ENCODE data around the gene GCSAM. TPM values are rescaled to one million over a fixed set of nuclear protein-coding genes. Genes with fewer than 3 reads are reported as not detected.
"Not testable (repeated sequence)": the region's sequence is repeated elsewhere in the genome, so short reads cannot be mapped to it uniquely, and the experiment has no call there.

GCSAM gene
- total RNA-seq, 6 donors from 2014 or later, result 0.31 to 0.81 (median 0.52) TPM; not detected in 2

DNA sequence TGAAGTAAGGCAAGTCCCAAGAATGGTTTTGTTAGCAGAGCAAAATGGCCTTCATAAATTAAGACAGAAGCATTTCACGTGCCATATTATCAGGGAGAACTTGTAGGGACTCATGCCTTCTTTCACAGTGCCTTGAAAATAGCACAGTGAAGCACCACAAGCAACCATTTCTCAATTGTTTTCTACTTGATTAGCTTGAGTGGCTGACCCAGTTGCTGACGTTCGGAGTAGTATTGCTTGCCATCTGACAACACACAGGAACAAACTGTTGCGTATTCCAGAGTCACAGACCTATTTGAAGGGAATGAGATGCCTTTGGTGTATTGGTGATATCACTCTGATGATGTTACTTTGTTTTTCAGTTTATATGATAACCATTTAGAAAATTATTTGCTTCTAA, 49.8 kb downstream of the GCSAM start:
- ATAC-seq (ENCODE audit: low FRiP score in 2 of 2) (no peak), DNase-seq (peak in 1 of 2 donors; percentile 40)
- no peaks in the 10 kb centered on the region for H3K27me3 ChIP-seq
- 67 to 70% methylated on average over 4 of the region's 4 CpGs for WGBS, 2 donors
- no peaks in the 10 kb centered on the region for H3K9me3 ChIP-seq
- no peak for TF ChIP-seq EP300 (IDR thresholded peaks at IDR 0.05)
- TF ChIP-seq POLR2A (IDR thresholded peaks at IDR 0.05), result no peak
- peaks cover 0 to 22% (median 11%) of the 10 kb centered on the region in 4 donors for H3K4me1 ChIP-seq
- H3K36me3 ChIP-seq, result no peaks in the 10 kb centered on the region
- H3K4me3 ChIP-seq, result no peak overlapping the region
- H3K27ac ChIP-seq, result no peak overlapping the region

DNA sequence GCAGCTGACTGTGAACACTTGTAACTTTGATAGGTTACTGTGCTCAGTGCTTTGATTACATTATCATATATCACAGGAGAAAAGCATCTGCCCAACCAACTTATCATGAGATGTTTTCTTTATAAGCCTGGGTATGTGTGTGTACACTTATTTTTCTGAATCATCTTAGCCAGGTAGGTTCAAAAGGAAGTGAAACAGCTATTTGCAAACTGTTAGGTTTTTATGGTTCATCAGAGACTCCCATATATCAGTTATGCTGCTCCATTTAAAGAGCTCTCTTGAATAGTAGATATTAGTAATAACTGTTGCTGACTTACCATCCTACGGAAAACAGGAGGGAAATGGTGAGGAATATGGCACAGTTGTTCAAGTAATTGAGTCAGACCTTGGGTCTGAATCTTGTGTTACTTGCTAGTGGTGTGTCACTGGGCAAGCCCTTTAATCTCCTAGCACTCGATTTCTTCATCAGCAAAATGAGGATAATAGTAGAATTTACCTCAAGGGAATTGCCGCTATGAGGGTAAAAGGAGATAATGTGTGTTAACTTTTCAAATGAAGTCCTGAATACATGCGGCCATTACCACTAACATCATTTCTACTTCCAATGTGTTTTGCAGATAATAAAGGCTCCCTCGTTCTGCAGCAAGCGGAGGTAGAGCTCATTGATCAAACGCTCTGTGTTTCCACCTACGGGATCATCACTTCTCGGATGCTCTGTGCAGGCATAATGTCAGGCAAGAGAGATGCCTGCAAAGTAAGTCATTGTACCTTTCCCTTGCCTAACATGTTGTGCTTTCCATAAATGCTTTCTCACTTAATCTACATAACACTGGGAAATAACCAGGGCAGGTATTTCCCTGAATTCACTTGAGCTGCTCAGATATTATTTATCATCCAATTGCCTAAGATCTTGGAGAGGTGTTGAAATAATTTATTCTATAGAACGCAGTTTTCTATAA, 54.6 kb downstream of the GCSAM start:
- DNase-seq (no peak), ATAC-seq (ENCODE audit: low FRiP score in 2 of 2) (no peak)
- TF ChIP-seq POLR2A (IDR thresholded peaks at IDR 0.05) (no peak), POLR2AphosphoS5 (IDR thresholded peaks at IDR 0.05) (no peak), EP300 (IDR thresholded peaks at IDR 0.05) (no peak)
- TF ChIP-seq, protein P1, sequence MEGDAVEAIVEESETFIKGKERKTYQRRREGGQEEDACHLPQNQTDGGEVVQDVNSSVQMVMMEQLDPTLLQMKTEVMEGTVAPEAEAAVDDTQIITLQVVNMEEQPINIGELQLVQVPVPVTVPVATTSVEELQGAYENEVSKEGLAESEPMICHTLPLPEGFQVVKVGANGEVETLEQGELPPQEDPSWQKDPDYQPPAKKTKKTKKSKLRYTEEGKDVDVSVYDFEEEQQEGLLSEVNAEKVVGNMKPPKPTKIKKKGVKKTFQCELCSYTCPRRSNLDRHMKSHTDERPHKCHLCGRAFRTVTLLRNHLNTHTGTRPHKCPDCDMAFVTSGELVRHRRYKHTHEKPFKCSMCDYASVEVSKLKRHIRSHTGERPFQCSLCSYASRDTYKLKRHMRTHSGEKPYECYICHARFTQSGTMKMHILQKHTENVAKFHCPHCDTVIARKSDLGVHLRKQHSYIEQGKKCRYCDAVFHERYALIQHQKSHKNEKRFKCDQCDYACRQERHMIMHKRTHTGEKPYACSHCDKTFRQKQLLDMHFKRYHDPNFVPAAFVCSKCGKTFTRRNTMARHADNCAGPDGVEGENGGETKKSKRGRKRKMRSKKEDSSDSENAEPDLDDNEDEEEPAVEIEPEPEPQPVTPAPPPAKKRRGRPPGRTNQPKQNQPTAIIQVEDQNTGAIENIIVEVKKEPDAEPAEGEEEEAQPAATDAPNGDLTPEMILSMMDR (IDR thresholded peaks at IDR 0.05), result no peak
- WGBS, 2 donors, result 85 to 89% methylated on average over 10 of the region's 10 CpGs
- peaks cover 0 to 7% (median 0%) of the 10 kb centered on the region in 4 donors for H3K4me1 ChIP-seq
- no peaks in the 10 kb centered on the region for H3K9me3 ChIP-seq
- H3K4me3 ChIP-seq, result no peak overlapping the region
- H3K27ac ChIP-seq, result no peak overlapping the region
- H3K36me3 ChIP-seq, result no peaks in the 10 kb centered on the region
- no peaks in the 10 kb centered on the region for H3K27me3 ChIP-seq

DNA sequence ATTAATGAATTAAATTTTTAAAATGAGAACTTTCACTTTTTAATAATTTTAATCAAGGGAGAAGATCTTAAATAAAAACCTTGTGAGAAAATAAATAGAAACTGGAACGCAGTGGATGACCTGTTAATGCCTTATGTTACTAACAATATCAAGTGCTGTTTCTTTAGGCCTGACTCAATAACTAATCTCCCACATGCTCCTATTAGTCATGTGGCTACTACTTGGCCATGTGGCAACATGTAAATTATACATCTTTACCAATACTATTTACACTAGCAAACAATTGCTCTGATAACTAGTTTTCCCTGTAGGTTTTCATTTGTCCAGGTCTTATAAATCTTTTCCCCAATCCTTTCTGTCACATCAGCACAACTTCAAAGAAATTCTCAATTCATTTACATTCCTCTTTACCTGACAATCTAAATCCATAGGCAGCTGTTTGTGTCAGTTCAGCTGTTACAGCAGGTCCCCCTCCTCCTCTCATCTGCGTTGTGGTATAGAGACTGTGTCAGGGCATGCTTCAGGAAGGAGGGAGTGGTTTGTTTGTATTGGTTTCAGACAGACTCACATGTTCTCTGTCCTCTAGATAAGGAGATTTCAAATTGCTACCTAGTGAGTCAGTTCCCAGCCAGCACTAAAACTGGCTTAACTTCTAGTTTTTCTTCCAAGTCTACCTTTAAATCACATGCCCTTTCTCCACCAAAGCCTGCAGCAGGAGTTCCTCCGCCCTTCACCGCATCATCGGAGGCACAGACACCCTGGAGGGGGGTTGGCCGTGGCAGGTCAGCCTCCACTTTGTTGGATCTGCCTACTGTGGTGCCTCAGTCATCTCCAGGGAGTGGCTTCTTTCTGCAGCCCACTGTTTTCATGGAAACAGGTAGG, 58.2 kb downstream of the GCSAM start:
- DNase-seq (peak; percentile 24 to 49), ATAC-seq (ENCODE audit: low FRiP score in 2 of 2) (peak; percentile 78 to 96)
- Histone ChIP-seq H3K9me3 (no peaks in the 10 kb centered on the region), H3K27ac (peak overlapping the region; percentile 31 to 70 (median 63)), H3K27me3 (no peaks in the 10 kb centered on the region), H3K4me3 (no peak overlapping the region), H3K4me1 (peaks cover 0 to 7% (median 0%) of the 10 kb centered on the region in 4 donors), H3K36me3 (no peaks in the 10 kb centered on the region)
- TF ChIP-seq, protein P1 (IDR thresholded peaks at IDR 0.05), result no peak
- TF ChIP-seq POLR2A (IDR thresholded peaks at IDR 0.05) (peak in 1 of 4 donors; percentile 25), EP300 (IDR thresholded peaks at IDR 0.05) (peak in 1 of 4 donors; percentile 21), POLR2AphosphoS5 (IDR thresholded peaks at IDR 0.05) (no peak)
- WGBS, 2 donors, result 37 to 47% methylated on average over 6 of the region's 6 CpGs

DNA sequence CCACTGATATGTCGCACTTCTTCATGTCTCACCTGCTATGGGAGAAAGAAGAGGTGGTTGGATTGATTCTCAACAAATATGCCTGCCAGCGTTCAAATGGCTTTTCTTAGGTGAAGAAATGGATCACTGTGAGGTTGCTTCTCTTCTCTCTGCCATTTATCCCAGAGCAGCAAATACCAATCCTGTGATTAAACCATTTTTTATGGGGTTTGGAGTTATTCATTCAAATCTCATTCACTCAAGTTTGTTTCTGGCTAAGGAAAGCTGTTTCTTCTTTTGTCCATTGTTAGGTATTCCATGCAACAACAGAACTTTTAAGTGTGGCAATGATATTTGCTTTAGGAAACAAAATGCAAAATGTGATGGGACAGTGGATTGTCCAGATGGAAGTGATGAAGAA, 59.0 kb downstream of the GCSAM start:
- Histone ChIP-seq H3K36me3 (no peaks in the 10 kb centered on the region), H3K4me1 (peaks cover 0 to 7% (median 0%) of the 10 kb centered on the region in 4 donors), H3K27me3 (no peaks in the 10 kb centered on the region), H3K9me3 (no peaks in the 10 kb centered on the region), H3K27ac (peak overlapping the region in 1 of 4 donors; percentile 15), H3K4me3 (no peak overlapping the region)
- ATAC-seq (ENCODE audit: low FRiP score in 2 of 2), result no peak
- no peak for DNase-seq
- 83 to 91% methylated on average over 2 of the region's 2 CpGs for WGBS, 2 donors
- TF ChIP-seq, protein P1 (IDR thresholded peaks at IDR 0.05), result no peak

DNA sequence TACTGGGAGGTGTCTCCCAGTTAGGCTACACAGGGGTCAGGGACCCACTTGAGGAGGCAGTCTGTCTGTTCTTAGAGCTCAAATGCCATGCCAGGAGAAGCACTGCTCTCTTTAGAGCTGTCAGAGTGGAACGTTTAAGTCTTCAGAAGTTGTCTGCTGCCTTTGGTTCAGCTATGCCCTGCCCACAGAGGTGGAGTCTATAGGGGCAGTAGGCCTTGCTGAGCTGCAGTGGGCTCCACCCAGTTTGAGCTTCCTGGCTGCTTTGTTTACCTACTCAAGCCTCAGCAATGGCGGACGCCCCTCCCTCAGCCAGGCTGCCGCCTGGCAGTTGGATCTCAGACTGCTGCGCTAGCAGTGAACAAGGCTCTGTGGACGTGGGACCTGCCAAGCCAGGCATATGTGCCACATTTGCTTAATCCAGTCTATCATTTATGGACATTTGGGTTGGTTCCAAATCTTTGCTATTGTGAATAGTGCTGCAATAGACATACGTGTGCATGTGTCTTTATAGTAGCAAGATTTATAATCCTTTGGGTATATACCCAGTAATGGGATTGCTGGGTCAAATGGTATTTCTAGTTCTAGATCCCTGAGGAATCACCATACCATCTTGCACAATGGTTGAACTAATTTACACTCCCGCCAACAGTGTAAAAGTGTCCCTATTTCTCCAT, 60.5 kb downstream of the GCSAM start:
- peak in 1 of 2 donors; percentile 26 for DNase-seq
- not testable (repeated sequence) for H3K4me3 ChIP-seq; H3K27ac ChIP-seq; H3K27me3 ChIP-seq; H3K4me1 ChIP-seq; ATAC-seq (ENCODE audit: low FRiP score in 2 of 2); H3K9me3 ChIP-seq; H3K36me3 ChIP-seq
- 64 to 75% methylated on average over 8 of the region's 8 CpGs for WGBS, 2 donors

Small RNA genes lying within 50 kb of the gene (small RNA-seq; reads per million reads assigned to genes)
- gene MIR567, result 0 reads per million in 4 donors

Other genes with a start within 250 kb of the GCSAM start
- 10 to 100 TPM in 4 of 6 donors, 1 to 10 TPM in 2; 3.2 to 26.4 (median 18.1) TPM for gene ABHD10, start 154.2 kb downstream of the GCSAM start, total RNA-seq
- 1 to 10 TPM in 1 of 6 donors, not detected in 5; 1.5 TPM for gene TAGLN3, start 134.3 kb downstream of the GCSAM start, total RNA-seq
- under 1 TPM in 3 of 6 donors, not detected in 3; 0.15 to 0.39 (median 0.29) TPM for gene TMPRSS7, start 98.5 kb downstream of the GCSAM start, total RNA-seq
- 10 to 100 TPM; 17.1 to 74.6 (median 28.4) TPM for gene C3orf52, start 46.9 kb downstream of the GCSAM start, total RNA-seq
- gene SLC9C1, start 161.0 kb upstream of the GCSAM start, total RNA-seq, result not detected
- 1 to 10 TPM; 2.4 to 9.9 (median 4.5) TPM for gene CD200, start 199.9 kb upstream of the GCSAM start, total RNA-seq

Data from upper lobe of left lung (tissue), 6 donors.